OCI-LY1 (cell line): ENCODE results near the gene NT5C2.
"Not testable (repeated sequence)": the region's sequence is repeated elsewhere in the genome, so short reads cannot be mapped to it uniquely, and the experiment has no call there.

ENCODE experiments used
- H2AFZ ChIP-seq: fragments of 200-600 bp; sonication (generic), shearing (Covaris generic); 2 replicates; pipeline ENCODE4 v1.6.0; 2014; ENCODE audit warnings: antibody characterized with exemption, mild to moderate bottlenecking, low read length
- H3F3A ChIP-seq: fragments of 200-600 bp; sonication (generic), shearing (Covaris generic); 2 replicates; pipeline ENCODE4 v1.6.0; 2014; ENCODE audit warnings: mild to moderate bottlenecking, antibody characterized with exemption, low read length, moderate library complexity; ENCODE audit not compliant: insufficient read depth
- H3K27ac ChIP-seq: fragments of 200-600 bp; sonication (generic); 2 replicates; pipeline ENCODE4 v1.5.1; 2014; ENCODE audit warnings: low read length, mixed run types, mild to moderate bottlenecking, low read depth; ENCODE audit not compliant: poor library complexity, severe bottlenecking
- H3K27me3 ChIP-seq: fragments of 200-600 bp; sonication (generic); 2 replicates; pipeline ENCODE4 v1.6.0; 2014; ENCODE audit warnings: antibody characterized with exemption, mild to moderate bottlenecking, low read length, moderate library complexity; ENCODE audit not compliant: insufficient read depth
- H3K36me3 ChIP-seq: fragments of 200-600 bp; sonication (generic); 2 replicates; pipeline ENCODE4 v1.6.1; 2014; ENCODE audit warnings: mild to moderate bottlenecking, antibody characterized with exemption, low read length, moderate library complexity, mixed read lengths; ENCODE audit not compliant: insufficient read depth
- H3K4me1 ChIP-seq: fragments of 200-600 bp; sonication (generic); 2 replicates; pipeline ENCODE4 v1.5.1; 2014; ENCODE audit warnings: mild to moderate bottlenecking, low read length, moderate library complexity; ENCODE audit not compliant: insufficient read depth, severe bottlenecking
- H3K4me2 ChIP-seq: fragments of 200-600 bp; sonication (generic), shearing (Covaris generic); 2 replicates; pipeline ENCODE4 v1.6.1; 2014; ENCODE audit warnings: low read length
- H3K4me3 ChIP-seq: fragments of 200-600 bp; sonication (generic); 2 replicates; pipeline ENCODE4 v1.5.1; 2014; ENCODE audit warnings: low read length, low read depth, mild to moderate bottlenecking, mixed read lengths; ENCODE audit not compliant: poor library complexity, severe bottlenecking
- H3K79me2 ChIP-seq: fragments of 200-600 bp; shearing (Covaris generic); 2 replicates; pipeline ENCODE4 v1.6.1; 2016; ENCODE audit warnings: mixed run types, low read length, mixed read lengths; ENCODE audit not compliant: insufficient read depth
- H3K9ac ChIP-seq: fragments of 200-600 bp; sonication (generic), shearing (Covaris generic); 2 replicates; pipeline ENCODE4 v1.6.1; 2014; ENCODE audit warnings: mild to moderate bottlenecking, low read length, mixed read lengths
- H3K9me2 ChIP-seq: fragments of 200-600 bp; sonication (generic), shearing (Covaris generic); 2 replicates; pipeline ENCODE4 v1.6.1; 2014; ENCODE audit warnings: low read depth, mild to moderate bottlenecking, low read length, mixed read lengths
- H3K9me3 ChIP-seq: fragments of 200-600 bp; shearing (Covaris generic); 2 replicates; pipeline ENCODE4 v1.6.1; 2014; ENCODE audit warnings: low read length, mixed read lengths
- H4K20me1 ChIP-seq: fragments of 200-600 bp; sonication (generic), shearing (Covaris generic); 2 replicates; pipeline ENCODE4 v1.6.0; 2016; ENCODE audit warnings: mild to moderate bottlenecking, low read length; ENCODE audit not compliant: insufficient read depth
- EZH2 ChIP-seq: fragments of 200-600 bp; sonication (generic), shearing (Covaris generic); IDR thresholded peaks from 2 replicates; pipeline ENCODE4 v1.8.0; 2017; ENCODE audit warnings: borderline replicate concordance, mixed run types, mild to moderate bottlenecking, antibody characterized with exemption, low read length, moderate library complexity, mixed read lengths
- TF ChIP-seq, protein P1 (sequence below): fragments of 200-600 bp; sonication (generic), shearing (Covaris generic); IDR thresholded peaks from 2 replicates; pipeline ENCODE4 v1.5.1; 2017; ENCODE audit warnings: mild to moderate bottlenecking, antibody characterized with exemption, low read length, moderate library complexity, mixed read lengths

The NT5C2 gene

GRCh38 chr10:103067484-103067883, 125.6 kb downstream of the NT5C2 start:
- Histone ChIP-seq H3K27ac (no peak overlapping the region), H3F3A (no peaks in the 10 kb centered on the region), H3K4me2 (no peak overlapping the region), H3K79me2 (no peaks in the 10 kb centered on the region), H3K4me3 (no peak overlapping the region), H3K27me3 (no peaks in the 10 kb centered on the region), H4K20me1 (no peaks in the 10 kb centered on the region), H2AFZ (no peak overlapping the region), H3K9me2 (no peaks in the 10 kb centered on the region), H3K4me1 (peaks cover 12% of the 10 kb centered on the region), H3K9me3 (no peaks in the 10 kb centered on the region), H3K9ac (no peak overlapping the region), H3K36me3 (no peaks in the 10 kb centered on the region)
- TF ChIP-seq, protein P1, sequence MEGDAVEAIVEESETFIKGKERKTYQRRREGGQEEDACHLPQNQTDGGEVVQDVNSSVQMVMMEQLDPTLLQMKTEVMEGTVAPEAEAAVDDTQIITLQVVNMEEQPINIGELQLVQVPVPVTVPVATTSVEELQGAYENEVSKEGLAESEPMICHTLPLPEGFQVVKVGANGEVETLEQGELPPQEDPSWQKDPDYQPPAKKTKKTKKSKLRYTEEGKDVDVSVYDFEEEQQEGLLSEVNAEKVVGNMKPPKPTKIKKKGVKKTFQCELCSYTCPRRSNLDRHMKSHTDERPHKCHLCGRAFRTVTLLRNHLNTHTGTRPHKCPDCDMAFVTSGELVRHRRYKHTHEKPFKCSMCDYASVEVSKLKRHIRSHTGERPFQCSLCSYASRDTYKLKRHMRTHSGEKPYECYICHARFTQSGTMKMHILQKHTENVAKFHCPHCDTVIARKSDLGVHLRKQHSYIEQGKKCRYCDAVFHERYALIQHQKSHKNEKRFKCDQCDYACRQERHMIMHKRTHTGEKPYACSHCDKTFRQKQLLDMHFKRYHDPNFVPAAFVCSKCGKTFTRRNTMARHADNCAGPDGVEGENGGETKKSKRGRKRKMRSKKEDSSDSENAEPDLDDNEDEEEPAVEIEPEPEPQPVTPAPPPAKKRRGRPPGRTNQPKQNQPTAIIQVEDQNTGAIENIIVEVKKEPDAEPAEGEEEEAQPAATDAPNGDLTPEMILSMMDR: no peak
- no peak for TF ChIP-seq EZH2

GRCh38 chr10:103067099-103067477, 126.0 kb downstream of the NT5C2 start:
- H2AFZ ChIP-seq, H3K4me3 ChIP-seq, H4K20me1 ChIP-seq, H3K36me3 ChIP-seq, H3F3A ChIP-seq, H3K79me2 ChIP-seq, H3K4me2 ChIP-seq, H3K9me2 ChIP-seq, H3K9ac ChIP-seq, H3K27ac ChIP-seq, H3K9me3 ChIP-seq, H3K27me3 ChIP-seq: not testable (repeated sequence)
- H3K4me1 ChIP-seq: peaks cover 12% of the 10 kb centered on the region

DNA sequence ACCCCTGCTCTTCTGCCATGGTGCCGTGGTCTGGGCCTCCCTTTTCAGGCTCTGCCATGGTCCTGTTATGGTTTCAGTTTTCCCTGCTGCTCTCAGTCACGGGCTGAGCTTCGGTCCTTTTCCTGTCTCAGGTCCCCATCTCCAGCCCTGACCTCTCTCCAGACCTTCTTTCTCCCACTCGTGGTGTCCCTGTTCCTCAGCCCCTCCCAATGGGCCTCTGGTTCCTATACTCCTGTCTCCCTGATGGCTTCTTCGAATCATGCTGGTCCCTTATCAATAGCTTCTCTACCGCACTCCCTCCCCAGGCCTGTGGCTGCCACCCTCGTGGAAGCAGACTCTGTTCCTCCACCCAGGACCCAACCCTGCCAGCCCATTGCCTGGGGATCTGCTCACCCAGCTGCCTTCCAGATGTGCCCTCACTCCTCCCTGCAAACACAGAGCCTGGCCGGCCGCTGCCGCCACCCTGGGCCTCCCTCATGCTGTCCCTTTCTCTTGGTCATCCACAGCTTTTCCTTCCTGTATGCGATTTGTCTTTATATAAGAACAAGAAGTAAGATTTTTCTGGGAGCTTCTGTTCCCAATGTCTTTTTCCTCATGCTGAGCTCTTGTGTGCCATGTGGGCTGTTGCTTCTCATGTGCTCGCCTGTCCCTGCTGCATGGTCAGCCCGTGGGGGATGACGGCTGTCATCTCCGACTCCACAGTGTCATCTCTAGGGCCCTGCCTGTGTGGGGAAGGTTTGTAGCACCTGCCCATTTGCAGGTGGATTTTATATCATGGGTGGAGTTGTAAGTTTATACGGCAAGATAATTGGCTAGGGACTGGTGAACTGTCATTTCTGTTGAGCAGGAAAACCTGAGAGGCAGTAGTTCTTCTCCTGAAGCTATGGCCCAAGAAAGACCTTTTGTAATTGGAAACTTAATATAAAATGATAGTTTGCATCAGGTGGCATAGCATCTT, 126.7 kb downstream of the NT5C2 start:
- Histone ChIP-seq H3K9ac (no peak overlapping the region), H3K79me2 (no peaks in the 10 kb centered on the region), H3K27ac (no peak overlapping the region), H3K4me1 (peaks cover 12% of the 10 kb centered on the region), H2AFZ (no peak overlapping the region), H3K36me3 (no peaks in the 10 kb centered on the region), H3K9me2 (no peaks in the 10 kb centered on the region), H3K4me2 (no peak overlapping the region), H3K27me3 (no peaks in the 10 kb centered on the region), H3F3A (no peaks in the 10 kb centered on the region), H4K20me1 (no peaks in the 10 kb centered on the region), H3K9me3 (no peaks in the 10 kb centered on the region), H3K4me3 (no peak overlapping the region)
- TF ChIP-seq EZH2: no peak
- TF ChIP-seq, protein P1: no peak

GRCh38 chr10:103064956-103065355, 128.1 kb downstream of the NT5C2 start:
- TF ChIP-seq, protein P1: no peak
- TF ChIP-seq EZH2: no peak
- no peak overlapping the region for H3K4me2 ChIP-seq
- H3K36me3 ChIP-seq: no peaks in the 10 kb centered on the region
- no peaks in the 10 kb centered on the region for H4K20me1 ChIP-seq
- no peak overlapping the region for H3K9ac ChIP-seq
- H3K4me3 ChIP-seq: no peak overlapping the region
- no peak overlapping the region for H3K27ac ChIP-seq
- H2AFZ ChIP-seq: no peak overlapping the region
- H3K4me1 ChIP-seq: peaks cover 12% of the 10 kb centered on the region
- H3F3A ChIP-seq: no peaks in the 10 kb centered on the region
- no peaks in the 10 kb centered on the region for H3K27me3 ChIP-seq
- no peaks in the 10 kb centered on the region for H3K9me3 ChIP-seq
- H3K9me2 ChIP-seq: no peaks in the 10 kb centered on the region
- no peaks in the 10 kb centered on the region for H3K79me2 ChIP-seq
